WTC11 (cell line): Measurements from ENCODE around the gene PNPO. TPM values are rescaled to one million over a fixed set of nuclear protein-coding genes. Genes with fewer than 3 reads are reported as not detected.

Experiments used
- ATAC-seq: fragments of 200-7000 bp; cut with Tn5 transposase; 2 replicates; pipeline ENCODE4 v1.10.0; 2021; ENCODE audit warnings: mild to moderate bottlenecking, moderate library complexity
- CTCF ChIA-PET: fragments of 300-600 bp; sonication (Branson Sonifier 250); formaldehyde crosslinking; loops from one replicate; lab custom pipeline; 2021; ENCODE audit warnings: antibody characterized with exemption; lab: Charles Lee
- POLR2A ChIA-PET: fragments of 350-600 bp; sonication (Branson Sonifier 250); formaldehyde crosslinking; loops from one replicate; lab custom pipeline; 2021; ENCODE audit warnings: antibody characterized with exemption; lab: Charles Lee
- DNase-seq: peaks from one replicate; pipeline ENCODE4 v3.0.0; 2021; ENCODE audit warnings: low spot score
- H3K27ac Mint-ChIP-seq: 2 replicates; pipeline ENCODE4 v1.8.0; 2021; ENCODE audit warnings: mixed read lengths
- H3K27me3 Mint-ChIP-seq: 2 replicates; pipeline ENCODE4 v1.8.0; 2021; ENCODE audit warnings: low read depth, mild to moderate bottlenecking, moderate library complexity, mixed read lengths
- H3K36me3 Mint-ChIP-seq: 2 replicates; pipeline ENCODE4 v1.8.0; 2021; ENCODE audit warnings: mixed read lengths
- H3K4me1 Mint-ChIP-seq: 2 replicates; pipeline ENCODE4 v1.8.0; 2022; ENCODE audit warnings: mixed read lengths
- H3K4me3 Mint-ChIP-seq: 2 replicates; pipeline ENCODE4 v1.8.0; 2021; ENCODE audit warnings: mild to moderate bottlenecking, moderate library complexity, mixed read lengths
- H3K9me3 Mint-ChIP-seq: 2 replicates; pipeline ENCODE4 v1.8.0; 2021; ENCODE audit warnings: mixed read lengths
- FOXK1 ChIP-seq: sonication (generic); formaldehyde crosslinking; IDR thresholded peaks from 2 replicates; pipeline ENCODE4 v1.8.0; 2022; ENCODE audit warnings: mild to moderate bottlenecking, moderate library complexity, missing genetic modification reagents
- JUN ChIP-seq: sonication (generic); formaldehyde crosslinking; IDR thresholded peaks from 2 replicates; pipeline ENCODE4 v1.8.0; 2023; ENCODE audit warnings: mild to moderate bottlenecking, missing genetic modification reagents
- NFATC4 ChIP-seq: fragments of 250-450 bp; sonication (Bioruptor Pico); IDR thresholded peaks from 2 replicates; pipeline ENCODE4 v1.9.0; 2021; ENCODE audit warnings: mild to moderate bottlenecking
- NFE2L1 ChIP-seq: sonication (generic); formaldehyde crosslinking; IDR thresholded peaks from 2 replicates; pipeline ENCODE4 v1.8.1; 2023; ENCODE audit warnings: missing genetic modification reagents
- PRRX2 ChIP-seq: fragments of 250-450 bp; sonication (Bioruptor Pico); IDR thresholded peaks from 2 replicates; pipeline ENCODE4 v1.8.0; 2021; ENCODE audit warnings: mild to moderate bottlenecking
- RELA ChIP-seq: sonication (generic); formaldehyde crosslinking; IDR thresholded peaks from 2 replicates; pipeline ENCODE4 v1.8.1; 2022; ENCODE audit warnings: missing genetic modification reagents, mild to moderate bottlenecking, borderline replicate concordance
- TCF7 ChIP-seq: sonication (generic); formaldehyde crosslinking; IDR thresholded peaks from 2 replicates; pipeline ENCODE4 v1.8.0; 2022; ENCODE audit warnings: mild to moderate bottlenecking, low read depth, missing genetic modification reagents, moderate library complexity
- TP53 ChIP-seq: sonication (generic); formaldehyde crosslinking; IDR thresholded peaks from 2 replicates; pipeline ENCODE4 v1.8.1; 2023; ENCODE audit warnings: mild to moderate bottlenecking, missing genetic modification reagents
- ZNF138 ChIP-seq: sonication (generic); formaldehyde crosslinking; conservative IDR thresholded peaks from 2 replicates; pipeline ENCODE4 v1.8.1; 2022; ENCODE audit warnings: mild to moderate bottlenecking, moderate library complexity, missing genetic modification reagents
- ZNF232 ChIP-seq: sonication (generic); formaldehyde crosslinking; IDR thresholded peaks from 2 replicates; pipeline ENCODE4 v1.8.0; 2022; ENCODE audit warnings: mild to moderate bottlenecking, missing genetic modification reagents
- total RNA-seq: library from RNA; stranded (reverse); gene quantifications from 3 replicates; pipeline ENCODE4 v1.2.3, GENCODE V29; 2021
- TF ChIP-seq, protein P1 (sequence below): sonication (generic); formaldehyde crosslinking; IDR thresholded peaks from 2 replicates; pipeline ENCODE4 v1.8.1; 2022; ENCODE audit warnings: low read depth, missing genetic modification reagents, borderline replicate concordance
- TF ChIP-seq, protein P2 (sequence below): sonication (generic); formaldehyde crosslinking; IDR thresholded peaks from 2 replicates; pipeline ENCODE4 v1.8.1; 2023; ENCODE audit warnings: mild to moderate bottlenecking, missing genetic modification reagents, borderline replicate concordance
- TF ChIP-seq, protein P3 (sequence below): sonication (generic); formaldehyde crosslinking; IDR thresholded peaks from 2 replicates; pipeline ENCODE4 v1.8.1; 2023; ENCODE audit warnings: mild to moderate bottlenecking, missing genetic modification reagents
- TF ChIP-seq, protein P4 (sequence below): fragments of 250-450 bp; sonication (Bioruptor Pico); IDR thresholded peaks from 2 replicates; pipeline ENCODE4 v1.9.0; 2021; ENCODE audit warnings: mild to moderate bottlenecking, borderline replicate concordance
- TF ChIP-seq, protein P5 (sequence below): fragments of 200-600 bp; IDR thresholded peaks from 2 replicates; pipeline ENCODE4 v1.8.0; 2022; ENCODE audit warnings: antibody characterized with exemption

The PNPO gene
- total RNA-seq, 1 experiment from 2014 or later = 12.2 TPM

DNA sequence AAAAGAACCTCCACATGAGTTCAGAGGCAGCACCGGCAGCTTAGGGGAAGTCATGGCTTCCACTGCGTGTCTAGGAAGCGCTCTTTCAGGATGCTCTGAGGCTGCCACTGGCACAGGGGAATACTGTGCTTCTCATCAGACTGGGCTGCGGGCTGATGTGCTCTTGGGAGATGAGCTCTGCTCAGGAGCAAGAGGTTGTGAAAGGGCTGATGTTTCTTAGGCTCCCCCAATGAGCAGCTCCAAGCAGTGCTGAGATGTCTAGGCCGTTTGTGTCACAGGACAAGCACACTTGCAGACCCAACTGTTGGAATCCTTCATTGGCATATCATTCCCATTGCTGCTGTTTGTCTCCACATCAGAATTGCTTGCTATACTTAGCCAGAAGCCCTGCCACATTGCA, 41.7 kb upstream of the PNPO start:
- H3K9me3 Mint-ChIP-seq = no peaks in the 10 kb centered on the region
- ATAC-seq (no peak), DNase-seq (no peak)
- peaks cover 46% of the 10 kb centered on the region for H3K4me1 Mint-ChIP-seq
- ChIA-PET POLR2A (no interaction called here), CTCF (interaction anchor here (1.3 to 1.4 kb wide), 2 partner anchors 59 to 71 kb away, joined by 5 to 9 read pairs; partner anchors contain the start of genes CDK5RAP3 and SCRN2)
- peak overlapping the region; percentile 39; the same call in 1 of the 2 replicates for H3K27ac Mint-ChIP-seq
- H3K27me3 Mint-ChIP-seq = no peaks in the 10 kb centered on the region
- no peak overlapping the region for H3K4me3 Mint-ChIP-seq
- TF ChIP-seq NFE2L1 (no peak), RELA (CRISPR knock-in tag) (no peak), FOXK1 (no peak), NFATC4 (no peak), JUN (no peak), PRRX2 (CRISPR knock-in tag) (no peak), ZNF138 (CRISPR knock-in tag) (no peak), TCF7 (CRISPR knock-in tag) (no peak), ZNF232 (CRISPR knock-in tag) (no peak), TP53 (CRISPR knock-in tag) (no peak)
- TF ChIP-seq, protein P1, sequence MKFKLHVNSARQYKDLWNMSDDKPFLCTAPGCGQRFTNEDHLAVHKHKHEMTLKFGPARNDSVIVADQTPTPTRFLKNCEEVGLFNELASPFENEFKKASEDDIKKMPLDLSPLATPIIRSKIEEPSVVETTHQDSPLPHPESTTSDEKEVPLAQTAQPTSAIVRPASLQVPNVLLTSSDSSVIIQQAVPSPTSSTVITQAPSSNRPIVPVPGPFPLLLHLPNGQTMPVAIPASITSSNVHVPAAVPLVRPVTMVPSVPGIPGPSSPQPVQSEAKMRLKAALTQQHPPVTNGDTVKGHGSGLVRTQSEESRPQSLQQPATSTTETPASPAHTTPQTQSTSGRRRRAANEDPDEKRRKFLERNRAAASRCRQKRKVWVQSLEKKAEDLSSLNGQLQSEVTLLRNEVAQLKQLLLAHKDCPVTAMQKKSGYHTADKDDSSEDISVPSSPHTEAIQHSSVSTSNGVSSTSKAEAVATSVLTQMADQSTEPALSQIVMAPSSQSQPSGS = no peak
- TF ChIP-seq, protein P2, sequence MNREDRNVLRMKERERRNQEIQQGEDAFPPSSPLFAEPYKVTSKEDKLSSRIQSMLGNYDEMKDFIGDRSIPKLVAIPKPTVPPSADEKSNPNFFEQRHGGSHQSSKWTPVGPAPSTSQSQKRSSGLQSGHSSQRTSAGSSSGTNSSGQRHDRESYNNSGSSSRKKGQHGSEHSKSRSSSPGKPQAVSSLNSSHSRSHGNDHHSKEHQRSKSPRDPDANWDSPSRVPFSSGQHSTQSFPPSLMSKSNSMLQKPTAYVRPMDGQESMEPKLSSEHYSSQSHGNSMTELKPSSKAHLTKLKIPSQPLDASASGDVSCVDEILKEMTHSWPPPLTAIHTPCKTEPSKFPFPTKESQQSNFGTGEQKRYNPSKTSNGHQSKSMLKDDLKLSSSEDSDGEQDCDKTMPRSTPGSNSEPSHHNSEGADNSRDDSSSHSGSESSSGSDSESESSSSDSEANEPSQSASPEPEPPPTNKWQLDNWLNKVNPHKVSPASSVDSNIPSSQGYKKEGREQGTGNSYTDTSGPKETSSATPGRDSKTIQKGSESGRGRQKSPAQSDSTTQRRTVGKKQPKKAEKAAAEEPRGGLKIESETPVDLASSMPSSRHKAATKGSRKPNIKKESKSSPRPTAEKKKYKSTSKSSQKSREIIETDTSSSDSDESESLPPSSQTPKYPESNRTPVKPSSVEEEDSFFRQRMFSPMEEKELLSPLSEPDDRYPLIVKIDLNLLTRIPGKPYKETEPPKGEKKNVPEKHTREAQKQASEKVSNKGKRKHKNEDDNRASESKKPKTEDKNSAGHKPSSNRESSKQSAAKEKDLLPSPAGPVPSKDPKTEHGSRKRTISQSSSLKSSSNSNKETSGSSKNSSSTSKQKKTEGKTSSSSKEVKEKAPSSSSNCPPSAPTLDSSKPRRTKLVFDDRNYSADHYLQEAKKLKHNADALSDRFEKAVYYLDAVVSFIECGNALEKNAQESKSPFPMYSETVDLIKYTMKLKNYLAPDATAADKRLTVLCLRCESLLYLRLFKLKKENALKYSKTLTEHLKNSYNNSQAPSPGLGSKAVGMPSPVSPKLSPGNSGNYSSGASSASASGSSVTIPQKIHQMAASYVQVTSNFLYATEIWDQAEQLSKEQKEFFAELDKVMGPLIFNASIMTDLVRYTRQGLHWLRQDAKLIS = no peak
- TF ChIP-seq, protein P3, sequence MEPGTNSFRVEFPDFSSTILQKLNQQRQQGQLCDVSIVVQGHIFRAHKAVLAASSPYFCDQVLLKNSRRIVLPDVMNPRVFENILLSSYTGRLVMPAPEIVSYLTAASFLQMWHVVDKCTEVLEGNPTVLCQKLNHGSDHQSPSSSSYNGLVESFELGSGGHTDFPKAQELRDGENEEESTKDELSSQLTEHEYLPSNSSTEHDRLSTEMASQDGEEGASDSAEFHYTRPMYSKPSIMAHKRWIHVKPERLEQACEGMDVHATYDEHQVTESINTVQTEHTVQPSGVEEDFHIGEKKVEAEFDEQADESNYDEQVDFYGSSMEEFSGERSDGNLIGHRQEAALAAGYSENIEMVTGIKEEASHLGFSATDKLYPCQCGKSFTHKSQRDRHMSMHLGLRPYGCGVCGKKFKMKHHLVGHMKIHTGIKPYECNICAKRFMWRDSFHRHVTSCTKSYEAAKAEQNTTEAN (CRISPR knock-in tag) = no peak
- TF ChIP-seq, protein P4, sequence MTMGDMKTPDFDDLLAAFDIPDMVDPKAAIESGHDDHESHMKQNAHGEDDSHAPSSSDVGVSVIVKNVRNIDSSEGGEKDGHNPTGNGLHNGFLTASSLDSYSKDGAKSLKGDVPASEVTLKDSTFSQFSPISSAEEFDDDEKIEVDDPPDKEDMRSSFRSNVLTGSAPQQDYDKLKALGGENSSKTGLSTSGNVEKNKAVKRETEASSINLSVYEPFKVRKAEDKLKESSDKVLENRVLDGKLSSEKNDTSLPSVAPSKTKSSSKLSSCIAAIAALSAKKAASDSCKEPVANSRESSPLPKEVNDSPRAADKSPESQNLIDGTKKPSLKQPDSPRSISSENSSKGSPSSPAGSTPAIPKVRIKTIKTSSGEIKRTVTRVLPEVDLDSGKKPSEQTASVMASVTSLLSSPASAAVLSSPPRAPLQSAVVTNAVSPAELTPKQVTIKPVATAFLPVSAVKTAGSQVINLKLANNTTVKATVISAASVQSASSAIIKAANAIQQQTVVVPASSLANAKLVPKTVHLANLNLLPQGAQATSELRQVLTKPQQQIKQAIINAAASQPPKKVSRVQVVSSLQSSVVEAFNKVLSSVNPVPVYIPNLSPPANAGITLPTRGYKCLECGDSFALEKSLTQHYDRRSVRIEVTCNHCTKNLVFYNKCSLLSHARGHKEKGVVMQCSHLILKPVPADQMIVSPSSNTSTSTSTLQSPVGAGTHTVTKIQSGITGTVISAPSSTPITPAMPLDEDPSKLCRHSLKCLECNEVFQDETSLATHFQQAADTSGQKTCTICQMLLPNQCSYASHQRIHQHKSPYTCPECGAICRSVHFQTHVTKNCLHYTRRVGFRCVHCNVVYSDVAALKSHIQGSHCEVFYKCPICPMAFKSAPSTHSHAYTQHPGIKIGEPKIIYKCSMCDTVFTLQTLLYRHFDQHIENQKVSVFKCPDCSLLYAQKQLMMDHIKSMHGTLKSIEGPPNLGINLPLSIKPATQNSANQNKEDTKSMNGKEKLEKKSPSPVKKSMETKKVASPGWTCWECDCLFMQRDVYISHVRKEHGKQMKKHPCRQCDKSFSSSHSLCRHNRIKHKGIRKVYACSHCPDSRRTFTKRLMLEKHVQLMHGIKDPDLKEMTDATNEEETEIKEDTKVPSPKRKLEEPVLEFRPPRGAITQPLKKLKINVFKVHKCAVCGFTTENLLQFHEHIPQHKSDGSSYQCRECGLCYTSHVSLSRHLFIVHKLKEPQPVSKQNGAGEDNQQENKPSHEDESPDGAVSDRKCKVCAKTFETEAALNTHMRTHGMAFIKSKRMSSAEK (CRISPR knock-in tag) = no peak
- TF ChIP-seq, protein P5, sequence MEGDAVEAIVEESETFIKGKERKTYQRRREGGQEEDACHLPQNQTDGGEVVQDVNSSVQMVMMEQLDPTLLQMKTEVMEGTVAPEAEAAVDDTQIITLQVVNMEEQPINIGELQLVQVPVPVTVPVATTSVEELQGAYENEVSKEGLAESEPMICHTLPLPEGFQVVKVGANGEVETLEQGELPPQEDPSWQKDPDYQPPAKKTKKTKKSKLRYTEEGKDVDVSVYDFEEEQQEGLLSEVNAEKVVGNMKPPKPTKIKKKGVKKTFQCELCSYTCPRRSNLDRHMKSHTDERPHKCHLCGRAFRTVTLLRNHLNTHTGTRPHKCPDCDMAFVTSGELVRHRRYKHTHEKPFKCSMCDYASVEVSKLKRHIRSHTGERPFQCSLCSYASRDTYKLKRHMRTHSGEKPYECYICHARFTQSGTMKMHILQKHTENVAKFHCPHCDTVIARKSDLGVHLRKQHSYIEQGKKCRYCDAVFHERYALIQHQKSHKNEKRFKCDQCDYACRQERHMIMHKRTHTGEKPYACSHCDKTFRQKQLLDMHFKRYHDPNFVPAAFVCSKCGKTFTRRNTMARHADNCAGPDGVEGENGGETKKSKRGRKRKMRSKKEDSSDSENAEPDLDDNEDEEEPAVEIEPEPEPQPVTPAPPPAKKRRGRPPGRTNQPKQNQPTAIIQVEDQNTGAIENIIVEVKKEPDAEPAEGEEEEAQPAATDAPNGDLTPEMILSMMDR = no peak
- H3K36me3 Mint-ChIP-seq = peaks cover 3% of the 10 kb centered on the region; the same call in 1 of the 2 replicates
